HG02623 (cell line): Measurements from ENCODE around the gene NDUFS6.

Experiments used
- ATAC-seq: cut with Tn5 transposase; IDR thresholded peaks from one replicate; pipeline ENCODE4 v1.9.1; 2021; ENCODE audit warnings: moderate library complexity; ENCODE audit not compliant: unreplicated experiment

NDUFS6 gene

GRCh38 chr5:1847056-1847455 lies 45.8 kb downstream of the NDUFS6 start:
- no peak for ATAC-seq

GRCh38 chr5:1847611-1848010 lies 46.4 kb downstream of the NDUFS6 start:
- no peak for ATAC-seq

- ATAC-seq = no peak
Measured at GRCh38 chr5:1850324-1851154, 49.3 kb downstream of the NDUFS6 start.

- no peak for ATAC-seq
Measured at GRCh38 chr5:1851290-1851934, 50.2 kb downstream of the NDUFS6 start.

GRCh38 chr5:1852324-1852947 lies 51.2 kb downstream of the NDUFS6 start:
- ATAC-seq = no peak

- ATAC-seq = no peak
Measured at GRCh38 chr5:1853531-1853930, 52.3 kb downstream of the NDUFS6 start.

GRCh38 chr5:1855075-1855474 lies 53.9 kb downstream of the NDUFS6 start:
- no peak for ATAC-seq

- no peak for ATAC-seq
Measured at GRCh38 chr5:1855596-1855995, 54.4 kb downstream of the NDUFS6 start.

- no peak for ATAC-seq
Measured at GRCh38 chr5:1856596-1857255, 55.5 kb downstream of the NDUFS6 start.

- ATAC-seq = no peak
Measured at GRCh38 chr5:1857256-1857600, 56.0 kb downstream of the NDUFS6 start.

- no peak for ATAC-seq
Measured at GRCh38 chr5:1858436-1858835, 57.2 kb downstream of the NDUFS6 start.

- no peak for ATAC-seq
Measured at GRCh38 chr5:1859099-1859498, 57.9 kb downstream of the NDUFS6 start.

GRCh38 chr5:1860021-1860610 lies 58.9 kb downstream of the NDUFS6 start:
- ATAC-seq = no peak

GRCh38 chr5:1860949-1861348 lies 59.7 kb downstream of the NDUFS6 start:
- ATAC-seq = no peak

- no peak for ATAC-seq
Measured at GRCh38 chr5:1864896-1865440, 63.8 kb downstream of the NDUFS6 start.

GRCh38 chr5:1865486-1865885 lies 64.3 kb downstream of the NDUFS6 start:
- ATAC-seq = no peak
